T follicular helper cell (primary cell): ENCODE data around the gene XIST.
"Not testable (repeated sequence)": the region's sequence is repeated elsewhere in the genome, so short reads cannot be mapped to it uniquely, and the experiment has no call there.

Experiments
- DNase-seq: peaks from one replicate; pipeline ENCODE4 v3.0.0-alpha.2; 2020; ENCODE audit warnings: low read depth

XIST gene

GRCh38 chrX:73839152-73839551, 13.4 kb downstream of the XIST start:
- DNase-seq: no peak

DNA sequence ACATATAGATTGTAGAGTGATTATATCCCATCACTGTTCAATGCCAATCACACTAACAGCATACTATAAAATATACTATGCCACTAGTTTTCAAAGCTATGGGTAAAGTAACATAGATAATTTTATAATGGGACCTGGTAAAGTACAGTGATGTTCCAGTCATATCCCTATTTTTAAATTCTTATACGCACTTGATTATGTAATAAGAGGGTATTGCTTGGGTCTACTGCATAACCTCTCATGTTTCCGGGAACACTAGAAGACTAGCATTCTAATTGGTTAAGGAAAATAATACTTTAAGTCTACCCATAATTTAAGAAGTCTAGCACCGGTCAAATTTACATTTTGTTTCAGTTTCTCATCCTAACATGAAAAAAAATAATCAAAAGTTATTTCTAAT, 14.4 kb downstream of the XIST start:
- DNase-seq: no peak

DNA sequence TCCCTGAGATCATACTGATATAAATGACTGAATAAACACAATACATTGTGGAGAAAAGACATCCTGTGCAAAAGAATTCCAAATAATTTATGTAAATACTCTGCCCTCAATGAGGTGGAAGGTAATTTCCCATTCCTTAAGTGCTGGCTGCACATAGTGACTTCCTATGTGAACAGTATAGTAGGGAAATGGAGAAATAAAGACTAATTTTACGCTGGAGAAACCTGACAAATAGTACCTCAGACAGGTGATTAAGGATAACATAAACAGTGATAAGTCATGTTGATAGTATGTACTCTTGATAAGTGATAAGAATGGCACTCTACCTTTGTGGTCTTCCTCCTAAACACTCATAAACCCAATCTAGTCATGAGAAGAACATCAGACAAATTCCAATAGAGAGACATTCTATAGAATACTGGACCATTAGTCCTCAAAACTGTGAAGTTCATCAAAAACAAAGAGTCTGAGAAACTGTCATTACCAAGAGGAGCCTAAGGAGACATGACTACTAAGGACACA, 15.5 kb downstream of the XIST start:
- DNase-seq: no peak

GRCh38 chrX:73834219-73834618, 18.3 kb downstream of the XIST start:
- DNase-seq: no peak

DNA sequence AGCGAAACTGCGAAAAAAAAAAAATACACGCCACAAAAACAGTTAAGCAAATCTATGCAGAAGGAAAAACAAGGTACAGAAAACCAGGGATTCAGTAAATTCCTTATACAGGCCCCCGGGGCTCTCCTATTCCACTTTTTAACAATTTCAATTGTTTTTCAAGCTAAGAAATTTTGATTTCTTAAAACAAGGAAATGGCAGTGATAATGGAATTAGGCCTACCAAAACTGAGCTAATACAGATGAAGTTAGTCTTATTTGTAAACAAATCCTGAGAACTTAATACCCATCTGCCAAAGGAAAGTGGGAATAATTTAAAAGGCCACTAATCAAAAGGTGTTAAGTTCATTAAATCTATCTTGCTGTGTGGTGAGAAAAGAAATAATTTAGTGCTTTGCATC, 20.2 kb downstream of the XIST start:
- no peak for DNase-seq

DNA sequence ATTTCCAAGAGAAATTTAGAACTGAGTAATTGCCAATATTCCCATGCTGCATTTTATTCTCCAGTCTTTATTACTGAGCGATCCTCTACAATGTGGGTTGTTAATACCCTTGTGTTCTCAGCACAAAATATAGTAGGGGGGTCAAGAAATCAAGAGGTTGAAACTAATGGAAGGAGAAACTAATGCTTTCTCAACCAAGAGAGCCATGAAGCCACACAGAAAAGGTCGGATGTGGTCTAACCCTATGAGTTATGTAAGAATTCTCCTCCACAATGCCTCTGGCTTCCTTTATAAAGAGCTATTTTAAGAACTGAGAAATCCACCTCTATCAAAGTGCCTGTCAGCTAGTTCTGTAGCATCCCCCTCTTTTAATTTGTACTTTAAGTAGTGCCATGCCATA, 21.0 kb downstream of the XIST start:
- no peak for DNase-seq

- DNase-seq: no peak
These were observed 21.8 kb downstream of the XIST start for GRCh38 chrX:73830489-73831414.

- DNase-seq: no peak
These were observed 22.5 kb downstream of the XIST start for GRCh38 chrX:73829890-73830466.

DNA sequence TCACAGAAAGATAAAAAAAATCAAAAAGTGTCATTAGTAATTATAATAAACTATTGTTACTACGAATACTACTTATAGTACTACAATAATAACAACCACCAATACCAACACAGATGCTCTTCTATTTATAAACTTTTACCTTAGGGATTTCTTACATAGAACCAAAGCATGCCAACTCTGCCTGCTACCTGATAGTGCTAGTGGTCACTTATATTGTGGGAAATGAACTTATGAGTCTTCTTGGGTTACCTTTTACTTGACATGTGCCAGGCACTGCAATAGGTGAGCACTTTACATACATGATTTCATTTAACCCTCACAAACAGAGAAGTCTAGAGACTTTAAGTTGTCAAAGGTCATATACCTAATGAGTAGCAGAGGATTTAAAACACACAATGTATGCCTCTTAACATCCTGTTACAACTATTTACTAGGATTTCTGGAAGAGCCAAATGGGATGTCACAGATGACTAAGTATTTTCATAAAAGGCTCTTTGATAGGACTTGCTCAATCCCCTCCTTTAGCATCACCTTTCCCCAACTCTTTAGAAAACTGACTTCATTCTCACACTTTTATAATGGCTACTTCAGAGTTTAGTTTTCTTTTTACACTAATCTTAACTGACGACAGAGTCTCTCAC, 24.3 kb downstream of the XIST start:
- DNase-seq: no peak

DNA sequence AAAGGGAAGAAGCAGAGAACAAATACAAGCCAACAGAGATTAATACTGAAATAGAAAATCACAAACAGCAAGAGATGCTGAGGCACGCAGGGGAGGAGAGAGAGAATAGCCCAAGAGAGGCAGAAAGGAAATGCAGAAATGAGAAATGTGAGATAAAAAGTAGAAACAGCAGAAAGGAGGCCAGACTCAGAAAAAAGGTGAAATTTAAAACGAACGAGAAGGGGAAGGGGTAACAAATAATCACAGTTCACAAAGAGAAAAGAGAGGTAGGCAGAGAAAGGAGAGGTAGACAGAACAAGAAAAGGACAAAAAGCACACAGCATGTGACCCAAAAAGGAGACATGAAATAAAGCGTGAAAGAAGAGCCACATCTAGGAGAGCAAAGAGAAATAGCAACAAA, 25.1 kb downstream of the XIST start:
- DNase-seq: no peak

GRCh38 chrX:73826996-73827395, 25.5 kb downstream of the XIST start:
- no peak for DNase-seq

DNA sequence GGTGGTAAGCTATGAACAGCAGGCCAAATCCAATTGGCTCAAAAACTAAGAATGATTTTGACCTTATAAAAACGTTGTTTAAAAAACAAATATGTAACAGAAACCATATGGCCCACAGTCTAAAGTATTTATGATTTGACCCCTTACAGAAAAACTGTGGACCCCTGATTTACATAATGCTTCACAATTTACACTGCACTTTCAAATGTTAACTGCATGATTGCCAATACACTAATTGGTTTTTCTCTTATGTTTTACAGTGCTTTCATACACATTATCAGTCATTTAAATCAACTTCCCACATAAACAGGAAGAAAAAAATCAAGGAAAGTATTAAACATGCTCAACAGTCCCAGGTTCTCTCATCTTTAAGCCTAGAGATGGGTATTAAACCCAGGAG, 26.9 kb downstream of the XIST start:
- DNase-seq: no peak

DNA sequence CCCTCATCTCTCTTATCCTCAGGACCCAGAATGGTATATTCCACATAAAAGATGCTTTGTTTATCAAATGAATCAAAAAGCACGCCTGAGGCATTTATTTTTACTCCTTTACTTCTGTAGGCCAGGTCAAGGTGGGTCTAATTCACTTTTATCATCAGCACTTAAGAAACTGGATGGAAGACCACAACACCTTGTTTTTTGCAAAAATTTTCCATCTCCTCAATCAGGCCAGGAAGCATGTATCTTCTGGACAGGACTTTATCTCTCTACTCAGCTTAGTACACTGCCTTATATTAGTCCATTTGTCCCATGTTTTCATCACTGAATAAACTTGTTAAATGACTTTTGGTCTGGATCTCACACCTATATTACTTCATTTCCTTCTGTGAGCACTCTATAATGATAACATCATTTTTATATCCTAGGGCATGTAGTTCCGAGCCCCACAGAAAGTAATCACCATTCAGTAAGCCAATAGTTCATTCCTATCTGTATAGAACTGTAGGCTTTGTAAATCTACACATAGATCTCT, 29.0 kb downstream of the XIST start:
- no peak for DNase-seq

DNA sequence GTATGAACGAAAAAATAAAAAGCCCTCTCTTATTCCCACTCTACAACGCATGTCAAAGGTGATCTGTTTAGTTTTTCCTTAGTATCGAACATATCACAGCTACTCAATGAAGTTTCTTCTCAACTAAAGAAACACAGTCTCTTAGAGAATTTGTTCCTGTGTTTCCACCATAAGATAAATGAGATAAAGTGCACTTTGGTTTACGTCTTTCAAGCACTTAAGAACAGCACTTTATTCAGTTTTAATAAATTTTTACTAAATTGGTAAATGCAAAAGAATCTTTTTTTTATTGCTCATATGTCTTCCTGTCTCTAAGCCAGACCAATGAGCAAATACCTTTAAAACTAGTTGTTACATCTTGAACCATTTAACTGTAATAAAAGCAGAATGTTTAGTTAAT, 29.7 kb downstream of the XIST start:
- DNase-seq: no peak

DNA sequence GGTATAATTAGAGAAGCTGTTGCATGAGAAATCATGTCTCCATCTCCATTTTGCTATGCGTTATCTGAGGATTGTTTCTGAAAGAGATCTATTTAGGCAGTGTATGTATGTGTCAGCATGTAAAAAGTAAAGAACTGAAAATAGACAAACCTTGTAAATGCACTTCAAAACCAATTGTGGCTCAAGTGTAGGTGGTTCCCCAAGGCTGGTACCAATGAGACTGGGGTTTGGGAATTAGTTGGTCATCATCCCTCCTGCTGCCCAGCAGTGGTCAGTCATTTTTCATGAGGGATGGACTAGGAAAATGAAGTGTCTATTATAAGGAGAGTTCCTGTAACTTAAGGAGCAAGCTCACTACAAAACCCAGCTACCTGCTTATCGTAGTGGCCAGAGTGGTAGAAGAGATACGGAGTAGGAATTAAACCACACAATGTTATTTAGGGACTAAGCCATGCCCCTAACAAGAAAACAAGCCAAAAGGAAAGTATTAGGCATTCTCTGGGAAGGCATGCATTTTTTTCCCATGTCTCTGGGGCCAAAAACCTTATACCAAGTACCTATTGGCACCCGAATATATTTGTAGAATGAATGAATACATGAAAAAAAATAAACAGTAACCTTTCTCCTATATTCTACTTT, 30.5 kb downstream of the XIST start:
- no peak for DNase-seq

- DNase-seq: not testable (repeated sequence)
These were observed 32.5 kb downstream of the XIST start for GRCh38 chrX:73819864-73820558.

GRCh38 chrX:73818200-73819116, 34.1 kb downstream of the XIST start:
- DNase-seq: no peak

GRCh38 chrX:73817393-73818199, 34.9 kb downstream of the XIST start:
- DNase-seq: no peak

GRCh38 chrX:73812256-73812655, 40.3 kb downstream of the XIST start:
- no peak for DNase-seq
